Ishikawa (cell line): ENCODE results near the gene HTT.

Experiments
- FOXM1 ChIP-seq: IDR thresholded peaks from 2 replicates; pipeline ENCODE4 v1.6.1; 2012; ENCODE audit warnings: low read depth, borderline replicate concordance
- TF ChIP-seq, protein P1 (sequence below): IDR thresholded peaks from 2 replicates; pipeline ENCODE4 v1.6.1; 2012
- TF ChIP-seq, protein P2 (sequence below): IDR thresholded peaks from 2 replicates; pipeline ENCODE4 v1.6.1; 2012; ENCODE audit warnings: low read depth, mild to moderate bottlenecking

DNA sequence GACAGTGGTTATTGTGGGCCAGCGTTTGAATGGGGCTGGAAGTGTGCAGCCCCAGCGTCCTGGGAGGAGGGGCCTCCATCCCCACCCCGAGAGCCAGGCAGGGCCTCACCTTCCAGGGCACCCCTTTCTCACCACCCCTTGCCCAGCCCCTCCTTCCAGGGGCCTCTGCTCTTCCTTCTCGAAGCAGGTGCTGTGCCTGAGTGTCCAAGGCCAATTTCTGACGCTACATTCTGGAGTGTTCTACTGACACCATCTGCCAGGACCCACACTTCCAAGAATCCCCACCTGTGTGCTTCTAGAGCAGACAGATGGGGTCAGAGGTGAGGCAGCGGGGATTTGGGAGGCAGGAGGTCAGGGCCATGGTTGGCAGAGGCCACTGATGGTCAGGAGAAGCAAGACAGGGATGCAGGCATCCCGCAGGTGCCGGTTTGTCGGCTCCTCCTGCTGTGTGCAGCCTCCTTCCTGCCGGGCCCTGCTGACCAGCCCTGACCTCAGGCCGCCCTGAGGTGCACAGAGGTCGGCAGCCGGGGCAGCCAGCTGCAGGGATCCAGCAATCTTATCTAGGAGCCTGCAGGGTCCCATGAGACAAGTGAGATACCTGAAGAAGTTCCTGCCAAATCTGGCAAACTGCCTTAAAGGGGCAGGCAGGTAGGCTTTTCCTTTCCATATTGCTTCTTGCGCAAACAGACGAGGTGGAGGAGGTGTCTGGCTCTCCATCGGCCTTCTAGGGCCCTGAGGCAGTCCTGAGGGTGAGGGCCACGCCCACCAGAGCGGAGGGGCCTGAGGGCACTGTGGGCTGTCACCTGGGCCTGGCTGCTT, 193.3 kb downstream of the HTT start:
- TF ChIP-seq, protein P1, sequence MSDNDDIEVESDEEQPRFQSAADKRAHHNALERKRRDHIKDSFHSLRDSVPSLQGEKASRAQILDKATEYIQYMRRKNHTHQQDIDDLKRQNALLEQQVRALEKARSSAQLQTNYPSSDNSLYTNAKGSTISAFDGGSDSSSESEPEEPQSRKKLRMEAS, result no peak
- no peak for TF ChIP-seq FOXM1
- TF ChIP-seq, protein P2, sequence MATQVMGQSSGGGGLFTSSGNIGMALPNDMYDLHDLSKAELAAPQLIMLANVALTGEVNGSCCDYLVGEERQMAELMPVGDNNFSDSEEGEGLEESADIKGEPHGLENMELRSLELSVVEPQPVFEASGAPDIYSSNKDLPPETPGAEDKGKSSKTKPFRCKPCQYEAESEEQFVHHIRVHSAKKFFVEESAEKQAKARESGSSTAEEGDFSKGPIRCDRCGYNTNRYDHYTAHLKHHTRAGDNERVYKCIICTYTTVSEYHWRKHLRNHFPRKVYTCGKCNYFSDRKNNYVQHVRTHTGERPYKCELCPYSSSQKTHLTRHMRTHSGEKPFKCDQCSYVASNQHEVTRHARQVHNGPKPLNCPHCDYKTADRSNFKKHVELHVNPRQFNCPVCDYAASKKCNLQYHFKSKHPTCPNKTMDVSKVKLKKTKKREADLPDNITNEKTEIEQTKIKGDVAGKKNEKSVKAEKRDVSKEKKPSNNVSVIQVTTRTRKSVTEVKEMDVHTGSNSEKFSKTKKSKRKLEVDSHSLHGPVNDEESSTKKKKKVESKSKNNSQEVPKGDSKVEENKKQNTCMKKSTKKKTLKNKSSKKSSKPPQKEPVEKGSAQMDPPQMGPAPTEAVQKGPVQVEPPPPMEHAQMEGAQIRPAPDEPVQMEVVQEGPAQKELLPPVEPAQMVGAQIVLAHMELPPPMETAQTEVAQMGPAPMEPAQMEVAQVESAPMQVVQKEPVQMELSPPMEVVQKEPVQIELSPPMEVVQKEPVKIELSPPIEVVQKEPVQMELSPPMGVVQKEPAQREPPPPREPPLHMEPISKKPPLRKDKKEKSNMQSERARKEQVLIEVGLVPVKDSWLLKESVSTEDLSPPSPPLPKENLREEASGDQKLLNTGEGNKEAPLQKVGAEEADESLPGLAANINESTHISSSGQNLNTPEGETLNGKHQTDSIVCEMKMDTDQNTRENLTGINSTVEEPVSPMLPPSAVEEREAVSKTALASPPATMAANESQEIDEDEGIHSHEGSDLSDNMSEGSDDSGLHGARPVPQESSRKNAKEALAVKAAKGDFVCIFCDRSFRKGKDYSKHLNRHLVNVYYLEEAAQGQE, result no peak
